WTC11 (cell line): ENCODE measurements around the gene GREB1. TPM values are rescaled to one million over a fixed set of nuclear protein-coding genes. Genes with fewer than 3 reads are reported as not detected.

Experiments
- ATAC-seq: fragments of 200-7000 bp; cut with Tn5 transposase; 2 replicates; pipeline ENCODE4 v1.10.0; 2021; ENCODE audit warnings: mild to moderate bottlenecking, moderate library complexity
- CTCF ChIA-PET: fragments of 300-600 bp; sonication (Branson Sonifier 250); formaldehyde crosslinking; loops from one replicate; lab custom pipeline; 2021; ENCODE audit warnings: antibody characterized with exemption; lab: Charles Lee
- POLR2A ChIA-PET: fragments of 350-600 bp; sonication (Branson Sonifier 250); formaldehyde crosslinking; loops from one replicate; lab custom pipeline; 2021; ENCODE audit warnings: antibody characterized with exemption; lab: Charles Lee
- DNase-seq: peaks from one replicate; pipeline ENCODE4 v3.0.0; 2021; ENCODE audit warnings: low spot score
- H3K27ac Mint-ChIP-seq: 2 replicates; pipeline ENCODE4 v1.8.0; 2021; ENCODE audit warnings: mixed read lengths
- H3K27me3 Mint-ChIP-seq: 2 replicates; pipeline ENCODE4 v1.8.0; 2021; ENCODE audit warnings: low read depth, mild to moderate bottlenecking, moderate library complexity, mixed read lengths
- H3K36me3 Mint-ChIP-seq: 2 replicates; pipeline ENCODE4 v1.8.0; 2021; ENCODE audit warnings: mixed read lengths
- H3K4me1 Mint-ChIP-seq: 2 replicates; pipeline ENCODE4 v1.8.0; 2022; ENCODE audit warnings: mixed read lengths
- H3K4me3 Mint-ChIP-seq: 2 replicates; pipeline ENCODE4 v1.8.0; 2021; ENCODE audit warnings: mild to moderate bottlenecking, moderate library complexity, mixed read lengths
- H3K9me3 Mint-ChIP-seq: 2 replicates; pipeline ENCODE4 v1.8.0; 2021; ENCODE audit warnings: mixed read lengths
- ATF1 ChIP-seq: sonication (generic); formaldehyde crosslinking; IDR thresholded peaks from 2 replicates; pipeline ENCODE4 v1.8.1; 2023; ENCODE audit warnings: mild to moderate bottlenecking, moderate library complexity, missing genetic modification reagents
- ELF4 ChIP-seq: sonication (generic); formaldehyde crosslinking; IDR thresholded peaks from 2 replicates; pipeline ENCODE4 v1.8.1; 2022; ENCODE audit warnings: low read depth, mild to moderate bottlenecking, moderate library complexity, missing genetic modification reagents
- FOXJ3 ChIP-seq: sonication (generic); formaldehyde crosslinking; IDR thresholded peaks from 2 replicates; pipeline ENCODE4 v1.9.0; 2021; ENCODE audit warnings: missing genetic modification reagents, mild to moderate bottlenecking, borderline replicate concordance
- GRHL2 ChIP-seq: fragments of 250-450 bp; sonication (Bioruptor Pico); IDR thresholded peaks from 2 replicates; pipeline ENCODE4 v1.8.0; 2022; ENCODE audit warnings: mild to moderate bottlenecking, moderate library complexity; ENCODE audit not compliant: insufficient replicate concordance, severe bottlenecking
- MYBL2 ChIP-seq: sonication (generic); formaldehyde crosslinking; IDR thresholded peaks from 2 replicates; pipeline ENCODE4 v1.8.1; 2023; ENCODE audit warnings: mild to moderate bottlenecking, moderate library complexity, missing genetic modification reagents
- NFYB ChIP-seq: sonication (generic); formaldehyde crosslinking; conservative IDR thresholded peaks from 2 replicates; pipeline ENCODE4 v1.8.0; 2022; ENCODE audit warnings: low read depth, missing genetic modification reagents
- PRRX2 ChIP-seq: fragments of 250-450 bp; sonication (Bioruptor Pico); IDR thresholded peaks from 2 replicates; pipeline ENCODE4 v1.8.0; 2021; ENCODE audit warnings: mild to moderate bottlenecking
- SMAD3 ChIP-seq: sonication (generic); formaldehyde crosslinking; IDR thresholded peaks from 2 replicates; pipeline ENCODE4 v1.8.0; 2022; ENCODE audit warnings: missing genetic modification reagents, mild to moderate bottlenecking, borderline replicate concordance
- SOX15 ChIP-seq: fragments of 250-450 bp; sonication (Bioruptor Pico); IDR thresholded peaks from 2 replicates; pipeline ENCODE4 v1.9.0; 2021; ENCODE audit warnings: mild to moderate bottlenecking
- TEAD1 ChIP-seq: sonication (generic); formaldehyde crosslinking; IDR thresholded peaks from 2 replicates; pipeline ENCODE4 v1.8.0; 2022; ENCODE audit warnings: mild to moderate bottlenecking, missing genetic modification reagents
- ZNF138 ChIP-seq: sonication (generic); formaldehyde crosslinking; conservative IDR thresholded peaks from 2 replicates; pipeline ENCODE4 v1.8.1; 2022; ENCODE audit warnings: mild to moderate bottlenecking, moderate library complexity, missing genetic modification reagents
- total RNA-seq: library from RNA; stranded (reverse); gene quantifications from 3 replicates; pipeline ENCODE4 v1.2.3, GENCODE V29; 2021
- TF ChIP-seq, protein P1 (sequence below): sonication (generic); formaldehyde crosslinking; IDR thresholded peaks from 2 replicates; pipeline ENCODE4 v1.8.0; 2022; ENCODE audit warnings: mild to moderate bottlenecking, missing genetic modification reagents
- TF ChIP-seq, protein P2 (sequence below): sonication (generic); formaldehyde crosslinking; conservative IDR thresholded peaks from 2 replicates; pipeline ENCODE4 v1.8.1; 2023; ENCODE audit warnings: mild to moderate bottlenecking, low read depth, missing genetic modification reagents, moderate library complexity
- TF ChIP-seq, protein P3 (sequence below): sonication (generic); formaldehyde crosslinking; IDR thresholded peaks from 2 replicates; pipeline ENCODE4 v1.8.0; 2022; ENCODE audit warnings: missing genetic modification reagents
- TF ChIP-seq, protein P4 (sequence below): sonication (generic); formaldehyde crosslinking; IDR thresholded peaks from 2 replicates; pipeline ENCODE4 v1.8.0; 2023; ENCODE audit warnings: missing genetic modification reagents
- TF ChIP-seq, protein P5 (sequence below): fragments of 250-450 bp; sonication (Bioruptor Pico); IDR thresholded peaks from 2 replicates; pipeline ENCODE4 v1.9.0; 2021; ENCODE audit warnings: moderate library complexity, mild to moderate bottlenecking, inconsistent platforms, borderline replicate concordance
- TF ChIP-seq, protein P6 (sequence below): fragments of 250-450 bp; sonication (Bioruptor Pico); IDR thresholded peaks from 2 replicates; pipeline ENCODE4 v1.9.0; 2021; ENCODE audit warnings: mild to moderate bottlenecking
- TF ChIP-seq, protein P7 (sequence below): sonication (generic); formaldehyde crosslinking; IDR thresholded peaks from 2 replicates; pipeline ENCODE4 v1.8.1; 2022; ENCODE audit warnings: low read depth, missing genetic modification reagents, borderline replicate concordance
- TF ChIP-seq, protein P8 (sequence below): sonication (generic); formaldehyde crosslinking; IDR thresholded peaks from 2 replicates; pipeline ENCODE4 v1.8.0; 2022; ENCODE audit warnings: mild to moderate bottlenecking, missing genetic modification reagents
- TF ChIP-seq, protein P9 (sequence below): sonication (generic); formaldehyde crosslinking; IDR thresholded peaks from 2 replicates; pipeline ENCODE4 v1.8.1; 2023; ENCODE audit warnings: mild to moderate bottlenecking, moderate library complexity, missing genetic modification reagents

The GREB1 gene
- total RNA-seq, 1 experiment from 2014 or later, result 35.7 TPM

DNA sequence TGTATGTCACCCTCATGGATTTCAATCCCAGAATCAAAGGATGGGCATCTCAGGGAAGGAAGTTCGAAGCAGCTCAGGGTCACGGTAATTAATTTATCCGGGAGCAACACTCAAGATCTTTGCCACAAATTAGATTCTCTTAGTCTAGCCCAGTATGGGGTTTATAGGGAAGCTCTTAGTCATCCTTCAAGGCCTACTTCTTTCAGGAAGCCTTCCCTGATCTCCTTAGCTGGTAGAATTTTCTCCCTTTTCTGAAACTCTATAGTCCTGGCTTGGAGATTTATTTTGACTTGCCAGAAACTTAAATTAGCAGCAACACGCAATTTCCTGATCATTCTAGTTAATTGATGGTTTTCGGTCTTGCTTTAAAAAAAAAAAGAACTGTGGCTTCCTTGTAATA is 20.5 kb upstream of the GREB1 start:
- Mint-ChIP-seq H3K9me3 (peaks cover 6% of the 10 kb centered on the region; the same call in 1 of the 2 replicates), H3K4me3 (no peak overlapping the region), H3K36me3 (peaks cover 3% of the 10 kb centered on the region), H3K27me3 (no peaks in the 10 kb centered on the region), H3K27ac (0 out of 2 replicates have a peak overlapping the region, but pooled peaks have one; percentile 38), H3K4me1 (peaks cover 57% of the 10 kb centered on the region)
- CTCF ChIA-PET, result interaction anchor here (1.0 to 2.4 kb wide), 3 partner anchors 21 to 71 kb away, joined by 5 to 16 read pairs (median 10); partner anchors contain the start of gene GREB1
- TF ChIP-seq ELF4 (CRISPR knock-in tag), result no peak
- TF ChIP-seq, protein P1, sequence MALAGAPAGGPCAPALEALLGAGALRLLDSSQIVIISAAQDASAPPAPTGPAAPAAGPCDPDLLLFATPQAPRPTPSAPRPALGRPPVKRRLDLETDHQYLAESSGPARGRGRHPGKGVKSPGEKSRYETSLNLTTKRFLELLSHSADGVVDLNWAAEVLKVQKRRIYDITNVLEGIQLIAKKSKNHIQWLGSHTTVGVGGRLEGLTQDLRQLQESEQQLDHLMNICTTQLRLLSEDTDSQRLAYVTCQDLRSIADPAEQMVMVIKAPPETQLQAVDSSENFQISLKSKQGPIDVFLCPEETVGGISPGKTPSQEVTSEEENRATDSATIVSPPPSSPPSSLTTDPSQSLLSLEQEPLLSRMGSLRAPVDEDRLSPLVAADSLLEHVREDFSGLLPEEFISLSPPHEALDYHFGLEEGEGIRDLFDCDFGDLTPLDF, result no peak
- TF ChIP-seq SMAD3 (CRISPR knock-in tag), result no peak
- TF ChIP-seq NFYB (CRISPR knock-in tag), result no peak
- TF ChIP-seq, protein P2, sequence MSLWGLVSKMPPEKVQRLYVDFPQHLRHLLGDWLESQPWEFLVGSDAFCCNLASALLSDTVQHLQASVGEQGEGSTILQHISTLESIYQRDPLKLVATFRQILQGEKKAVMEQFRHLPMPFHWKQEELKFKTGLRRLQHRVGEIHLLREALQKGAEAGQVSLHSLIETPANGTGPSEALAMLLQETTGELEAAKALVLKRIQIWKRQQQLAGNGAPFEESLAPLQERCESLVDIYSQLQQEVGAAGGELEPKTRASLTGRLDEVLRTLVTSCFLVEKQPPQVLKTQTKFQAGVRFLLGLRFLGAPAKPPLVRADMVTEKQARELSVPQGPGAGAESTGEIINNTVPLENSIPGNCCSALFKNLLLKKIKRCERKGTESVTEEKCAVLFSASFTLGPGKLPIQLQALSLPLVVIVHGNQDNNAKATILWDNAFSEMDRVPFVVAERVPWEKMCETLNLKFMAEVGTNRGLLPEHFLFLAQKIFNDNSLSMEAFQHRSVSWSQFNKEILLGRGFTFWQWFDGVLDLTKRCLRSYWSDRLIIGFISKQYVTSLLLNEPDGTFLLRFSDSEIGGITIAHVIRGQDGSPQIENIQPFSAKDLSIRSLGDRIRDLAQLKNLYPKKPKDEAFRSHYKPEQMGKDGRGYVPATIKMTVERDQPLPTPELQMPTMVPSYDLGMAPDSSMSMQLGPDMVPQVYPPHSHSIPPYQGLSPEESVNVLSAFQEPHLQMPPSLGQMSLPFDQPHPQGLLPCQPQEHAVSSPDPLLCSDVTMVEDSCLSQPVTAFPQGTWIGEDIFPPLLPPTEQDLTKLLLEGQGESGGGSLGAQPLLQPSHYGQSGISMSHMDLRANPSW (CRISPR knock-in tag), result no peak
- TF ChIP-seq ZNF138 (CRISPR knock-in tag), result no peak
- no peak for TF ChIP-seq TEAD1 (CRISPR knock-in tag)
- TF ChIP-seq ATF1 (CRISPR knock-in tag), result no peak
- TF ChIP-seq MYBL2 (CRISPR knock-in tag), result no peak
- TF ChIP-seq PRRX2 (CRISPR knock-in tag), result no peak
- TF ChIP-seq, protein P3, sequence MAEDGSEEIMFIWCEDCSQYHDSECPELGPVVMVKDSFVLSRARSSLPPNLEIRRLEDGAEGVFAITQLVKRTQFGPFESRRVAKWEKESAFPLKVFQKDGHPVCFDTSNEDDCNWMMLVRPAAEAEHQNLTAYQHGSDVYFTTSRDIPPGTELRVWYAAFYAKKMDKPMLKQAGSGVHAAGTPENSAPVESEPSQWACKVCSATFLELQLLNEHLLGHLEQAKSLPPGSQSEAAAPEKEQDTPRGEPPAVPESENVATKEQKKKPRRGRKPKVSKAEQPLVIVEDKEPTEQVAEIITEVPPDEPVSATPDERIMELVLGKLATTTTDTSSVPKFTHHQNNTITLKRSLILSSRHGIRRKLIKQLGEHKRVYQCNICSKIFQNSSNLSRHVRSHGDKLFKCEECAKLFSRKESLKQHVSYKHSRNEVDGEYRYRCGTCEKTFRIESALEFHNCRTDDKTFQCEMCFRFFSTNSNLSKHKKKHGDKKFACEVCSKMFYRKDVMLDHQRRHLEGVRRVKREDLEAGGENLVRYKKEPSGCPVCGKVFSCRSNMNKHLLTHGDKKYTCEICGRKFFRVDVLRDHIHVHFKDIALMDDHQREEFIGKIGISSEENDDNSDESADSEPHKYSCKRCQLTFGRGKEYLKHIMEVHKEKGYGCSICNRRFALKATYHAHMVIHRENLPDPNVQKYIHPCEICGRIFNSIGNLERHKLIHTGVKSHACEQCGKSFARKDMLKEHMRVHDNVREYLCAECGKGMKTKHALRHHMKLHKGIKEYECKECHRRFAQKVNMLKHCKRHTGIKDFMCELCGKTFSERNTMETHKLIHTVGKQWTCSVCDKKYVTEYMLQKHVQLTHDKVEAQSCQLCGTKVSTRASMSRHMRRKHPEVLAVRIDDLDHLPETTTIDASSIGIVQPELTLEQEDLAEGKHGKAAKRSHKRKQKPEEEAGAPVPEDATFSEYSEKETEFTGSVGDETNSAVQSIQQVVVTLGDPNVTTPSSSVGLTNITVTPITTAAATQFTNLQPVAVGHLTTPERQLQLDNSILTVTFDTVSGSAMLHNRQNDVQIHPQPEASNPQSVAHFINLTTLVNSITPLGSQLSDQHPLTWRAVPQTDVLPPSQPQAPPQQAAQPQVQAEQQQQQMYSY (CRISPR knock-in tag), result no peak
- TF ChIP-seq, protein P4, sequence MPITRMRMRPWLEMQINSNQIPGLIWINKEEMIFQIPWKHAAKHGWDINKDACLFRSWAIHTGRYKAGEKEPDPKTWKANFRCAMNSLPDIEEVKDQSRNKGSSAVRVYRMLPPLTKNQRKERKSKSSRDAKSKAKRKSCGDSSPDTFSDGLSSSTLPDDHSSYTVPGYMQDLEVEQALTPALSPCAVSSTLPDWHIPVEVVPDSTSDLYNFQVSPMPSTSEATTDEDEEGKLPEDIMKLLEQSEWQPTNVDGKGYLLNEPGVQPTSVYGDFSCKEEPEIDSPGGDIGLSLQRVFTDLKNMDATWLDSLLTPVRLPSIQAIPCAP (CRISPR knock-in tag), result no peak
- no peak for TF ChIP-seq GRHL2
- TF ChIP-seq, protein P5, sequence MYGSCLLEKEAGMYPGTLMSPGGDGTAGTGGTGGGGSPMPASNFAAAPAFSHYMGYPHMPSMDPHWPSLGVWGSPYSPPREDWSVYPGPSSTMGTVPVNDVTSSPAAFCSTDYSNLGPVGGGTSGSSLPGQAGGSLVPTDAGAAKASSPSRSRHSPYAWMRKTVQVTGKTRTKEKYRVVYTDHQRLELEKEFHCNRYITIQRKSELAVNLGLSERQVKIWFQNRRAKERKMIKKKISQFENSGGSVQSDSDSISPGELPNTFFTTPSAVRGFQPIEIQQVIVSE (CRISPR knock-in tag), result no peak
- TF ChIP-seq, protein P6, sequence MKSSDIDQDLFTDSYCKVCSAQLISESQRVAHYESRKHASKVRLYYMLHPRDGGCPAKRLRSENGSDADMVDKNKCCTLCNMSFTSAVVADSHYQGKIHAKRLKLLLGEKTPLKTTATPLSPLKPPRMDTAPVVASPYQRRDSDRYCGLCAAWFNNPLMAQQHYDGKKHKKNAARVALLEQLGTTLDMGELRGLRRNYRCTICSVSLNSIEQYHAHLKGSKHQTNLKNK (CRISPR knock-in tag), result no peak
- no peak for TF ChIP-seq FOXJ3 (CRISPR knock-in tag)
- TF ChIP-seq, protein P7, sequence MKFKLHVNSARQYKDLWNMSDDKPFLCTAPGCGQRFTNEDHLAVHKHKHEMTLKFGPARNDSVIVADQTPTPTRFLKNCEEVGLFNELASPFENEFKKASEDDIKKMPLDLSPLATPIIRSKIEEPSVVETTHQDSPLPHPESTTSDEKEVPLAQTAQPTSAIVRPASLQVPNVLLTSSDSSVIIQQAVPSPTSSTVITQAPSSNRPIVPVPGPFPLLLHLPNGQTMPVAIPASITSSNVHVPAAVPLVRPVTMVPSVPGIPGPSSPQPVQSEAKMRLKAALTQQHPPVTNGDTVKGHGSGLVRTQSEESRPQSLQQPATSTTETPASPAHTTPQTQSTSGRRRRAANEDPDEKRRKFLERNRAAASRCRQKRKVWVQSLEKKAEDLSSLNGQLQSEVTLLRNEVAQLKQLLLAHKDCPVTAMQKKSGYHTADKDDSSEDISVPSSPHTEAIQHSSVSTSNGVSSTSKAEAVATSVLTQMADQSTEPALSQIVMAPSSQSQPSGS (CRISPR knock-in tag), result no peak
- TF ChIP-seq, protein P8, sequence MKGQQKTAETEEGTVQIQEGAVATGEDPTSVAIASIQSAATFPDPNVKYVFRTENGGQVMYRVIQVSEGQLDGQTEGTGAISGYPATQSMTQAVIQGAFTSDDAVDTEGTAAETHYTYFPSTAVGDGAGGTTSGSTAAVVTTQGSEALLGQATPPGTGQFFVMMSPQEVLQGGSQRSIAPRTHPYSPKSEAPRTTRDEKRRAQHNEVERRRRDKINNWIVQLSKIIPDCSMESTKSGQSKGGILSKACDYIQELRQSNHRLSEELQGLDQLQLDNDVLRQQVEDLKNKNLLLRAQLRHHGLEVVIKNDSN (CRISPR knock-in tag), result no peak
- TF ChIP-seq SOX15 (CRISPR knock-in tag), result no peak
- TF ChIP-seq, protein P9, sequence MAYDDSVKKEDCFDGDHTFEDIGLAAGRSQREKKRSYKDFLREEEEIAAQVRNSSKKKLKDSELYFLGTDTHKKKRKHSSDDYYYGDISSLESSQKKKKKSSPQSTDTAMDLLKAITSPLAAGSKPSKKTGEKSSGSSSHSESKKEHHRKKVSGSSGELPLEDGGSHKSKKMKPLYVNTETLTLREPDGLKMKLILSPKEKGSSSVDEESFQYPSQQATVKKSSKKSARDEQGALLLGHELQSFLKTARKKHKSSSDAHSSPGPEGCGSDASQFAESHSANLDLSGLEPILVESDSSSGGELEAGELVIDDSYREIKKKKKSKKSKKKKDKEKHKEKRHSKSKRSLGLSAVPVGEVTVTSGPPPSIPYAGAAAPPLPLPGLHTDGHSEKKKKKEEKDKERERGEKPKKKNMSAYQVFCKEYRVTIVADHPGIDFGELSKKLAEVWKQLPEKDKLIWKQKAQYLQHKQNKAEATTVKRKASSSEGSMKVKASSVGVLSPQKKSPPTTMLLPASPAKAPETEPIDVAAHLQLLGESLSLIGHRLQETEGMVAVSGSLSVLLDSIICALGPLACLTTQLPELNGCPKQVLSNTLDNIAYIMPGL (CRISPR knock-in tag), result no peak
- POLR2A ChIA-PET, result no interaction called here
- DNase-seq (no peak), ATAC-seq (no peak)
